B cell (primary cell): ENCODE results near the gene CACTIN. TPM values are rescaled to one million over a fixed set of nuclear protein-coding genes. Genes with fewer than 3 reads are reported as not detected.
A peak's percentile ranks its signal among the peaks of the same experiment; 100 is the strongest.

Source experiments
- ATAC-seq: fragments of 200-7000 bp; cut with Tn5 transposase; one replicate; pipeline ENCODE4 v1.10.0; 2021; ENCODE audit warnings: low read depth, mild to moderate bottlenecking, moderate number of reproducible peaks, moderate library complexity
- CTCF ChIA-PET: fragments of 350-600 bp; sonication (Branson Sonifier 250); formaldehyde crosslinking; loops from one replicate; lab custom pipeline; 2021; ENCODE audit warnings: antibody characterized with exemption, inconsistent platforms; lab: Charles Lee
- POLR2A ChIA-PET: fragments of 350-600 bp; sonication (Branson Sonifier 250); formaldehyde crosslinking; loops from one replicate; lab custom pipeline; 2021; ENCODE audit warnings: antibody characterized with exemption; lab: Charles Lee
- DNase-seq: peaks from one replicate; pipeline ENCODE4 v3.0.0; 2013
- H2AFZ ChIP-seq: 2 replicates; pipeline ENCODE4 v1.6.1; 2012; ENCODE audit warnings: mild to moderate bottlenecking, low read depth, low read length; ENCODE audit not compliant: insufficient read depth, poor library complexity, severe bottlenecking
- H3K27ac ChIP-seq, 2 donors: 1 replicate in 1 of 2; 2 replicates in 1 of 2; pipeline ENCODE4 v1.5.1; 2012 to 2013; ENCODE audit warnings: low read length in 2 of 2, mild to moderate bottlenecking in 2 of 2, moderate library complexity in 1 of 2
- H3K27me3 ChIP-seq, 4 experiments: fragments of 200-600 bp in 1 of 4; sonication (generic) in 1 of 4; replicated peaks in 1 of 4; 1 replicate in 2 of 4; 2 replicates in 2 of 4; pipeline versions ENCODE4 v1.6.1 to v1.7.0; 2013 to 2016; ENCODE audit warnings: low read length in 3 of 4, mild to moderate bottlenecking in 2 of 4, mixed read lengths in 1 of 4, moderate library complexity in 1 of 4; ENCODE audit not compliant: insufficient read depth in 4 of 4, control insufficient read depth in 3 of 4; ENCODE audit errors: control extremely low read depth in 1 of 4
- H3K36me3 ChIP-seq, 2 experiments: replicated peaks in 1 of 2; 1 replicate in 1 of 2; 2 replicates in 1 of 2; pipeline versions ENCODE4 v1.6.1 to v1.7.1; 2013; ENCODE audit warnings: low read length in 1 of 2; ENCODE audit not compliant: insufficient read depth in 2 of 2, control insufficient read depth in 1 of 2; ENCODE audit errors: control extremely low read depth in 1 of 2, extremely low read depth in 1 of 2
- H3K4me1 ChIP-seq, 2 donors: fragments of 200-600 bp in 1 of 2; sonication (generic) in 1 of 2; 1 replicate in 1 of 2; 2 replicates in 1 of 2; pipeline versions ENCODE4 v1.5.1 to v1.6.1; 2013 to 2017; ENCODE audit warnings: low read length in 2 of 2; ENCODE audit not compliant: control insufficient read depth in 2 of 2, insufficient read depth in 2 of 2
- H3K4me2 ChIP-seq: replicated peaks from 2 replicates; pipeline ENCODE3; 2012; ENCODE audit warnings: mild to moderate bottlenecking, low read depth, low read length; ENCODE audit not compliant: poor library complexity, severe bottlenecking
- H3K4me3 ChIP-seq, 5 experiments: fragments of 200-600 bp in 1 of 5; sonication (generic) in 1 of 5; 1 replicate in 3 of 5; 2 replicates in 2 of 5; pipeline versions ENCODE4 v1.5.1 to v1.7.0; 2011 to 2016; ENCODE audit warnings: low read length in 4 of 5, mild to moderate bottlenecking in 4 of 5, low read depth in 2 of 5, control low read depth in 1 of 5, moderate library complexity in 1 of 5; ENCODE audit not compliant: insufficient read depth in 1 of 5; ENCODE audit errors: control extremely low read depth in 1 of 5, extremely low read depth in 1 of 5
- H3K79me2 ChIP-seq: fragments of 200-600 bp; sonication (generic); one replicate; pipeline ENCODE4 v1.6.0; 2016; ENCODE audit warnings: low read length; ENCODE audit not compliant: control insufficient read depth, insufficient read depth
- H3K9ac ChIP-seq: fragments of 200-600 bp; sonication (generic); 2 replicates; pipeline ENCODE4 v1.6.1; 2017; ENCODE audit warnings: mild to moderate bottlenecking, low read length, moderate library complexity
- H3K9me3 ChIP-seq, 3 donors: one replicate each; pipeline versions ENCODE4 v1.6.1 to v1.7.1; 2013; ENCODE audit warnings: low read length in 2 of 3; ENCODE audit not compliant: control insufficient read depth in 2 of 3, insufficient read depth in 1 of 3; ENCODE audit errors: control extremely low read depth in 1 of 3
- H4K20me1 ChIP-seq: 2 replicates; pipeline ENCODE4 v1.6.0; 2012; ENCODE audit warnings: mild to moderate bottlenecking, low read length; ENCODE audit not compliant: insufficient read depth, control insufficient read depth, poor library complexity, severe bottlenecking
- H3K27ac Mint-ChIP-seq: one replicate; pipeline ENCODE4 v1.8.0; 2021; ENCODE audit warnings: mixed read lengths
- H3K27me3 Mint-ChIP-seq: one replicate; pipeline ENCODE4 v1.8.0; 2021; ENCODE audit warnings: mixed read lengths
- H3K4me1 Mint-ChIP-seq: one replicate; pipeline ENCODE4 v1.8.0; 2021; ENCODE audit warnings: mixed read lengths
- H3K4me3 Mint-ChIP-seq: one replicate; pipeline ENCODE4 v1.8.0; 2021; ENCODE audit warnings: mixed read lengths
- H3K9me3 Mint-ChIP-seq: one replicate; pipeline ENCODE4 v1.8.0; 2022; ENCODE audit warnings: mixed read lengths; ENCODE audit not compliant: insufficient read depth
- CTCF ChIP-seq: fragments of 200-600 bp; IDR thresholded peaks from one replicate; pipeline ENCODE4 v1.8.0; 2022; ENCODE audit warnings: antibody characterized with exemption, mild to moderate bottlenecking
- EZH2 ChIP-seq: IDR thresholded peaks from 2 replicates; pipeline ENCODE4 v1.6.1; 2012; ENCODE audit warnings: borderline replicate concordance, low read depth, mild to moderate bottlenecking, moderate library complexity, low read length; ENCODE audit not compliant: insufficient read depth, poor library complexity, severe bottlenecking
- WGBS: methylation state at CpG from one replicate; pipeline ENCODE4 v1.1.5; 2013; ENCODE audit warnings: missing lambda C conversion rate; ENCODE audit not compliant: insufficient coverage; 5-methylcytosine and 5-hydroxymethylcytosine counted together
- intact Hi-C: fragments of 100-400 bp; cut with micrococcal nuclease; formaldehyde crosslinking; loops from one replicate; pipeline ENCODE4 v1.10.0; 2022
- polyA plus RNA-seq: library from polyadenylated mRNA; depleted of rRNA; stranded (reverse); fragments of >200 nt; gene quantifications from 2 replicates; pipeline ENCODE4 v1.2.3, GENCODE V29; 2012
- total RNA-seq, 2 donors: library from RNA; stranded (reverse); fragments of 120-200 nt in 1 of 2; gene quantifications; 1 replicate in 1 of 2; 2 replicates in 1 of 2; pipeline versions ENCODE4 v1.2.3 to v1.2.4, GENCODE V29; 2013 to 2022

Gene CACTIN
- total and polyA plus RNA-seq, 2 donors (not counting 1 experiment from before 2014, with no cell fraction given): 40.6 to 41.8 TPM

GRCh38 chr19:3670796-3671679, 44.4 kb upstream of the CACTIN start:
- peak overlapping the region; percentile 69 for H3K4me2 ChIP-seq
- peak overlapping the region; percentile 28 for H3K9ac ChIP-seq

More at GRCh38 chr19:3670796-3671679, 44.4 kb upstream of the CACTIN start:
- no peak overlapping the region for H3K27ac Mint-ChIP-seq
- Histone ChIP-seq H3K4me1 (peaks cover 21 to 24% of the 10 kb centered on the region in 2 donors), H3K79me2 (peaks cover 54% of the 10 kb centered on the region), H4K20me1 (peaks cover 90% of the 10 kb centered on the region), H3K9me3 (peaks cover 0 to 3% (median 0%) of the 10 kb centered on the region in 3 donors), H2AFZ (no peak overlapping the region), H3K27ac (no peak overlapping the region), H3K36me3 (peaks cover 0 to 4% of the 10 kb centered on the region in 2 experiments), H3K27me3 (peaks cover 0 to 19% (median 5%) of the 10 kb centered on the region in 4 experiments), H3K4me3 (no peak overlapping the region)
- CTCF ChIA-PET: no interaction called here
- 12% methylated on average over 39 of the region's 45 CpGs for WGBS
- POLR2A ChIA-PET: interaction anchor here (1.4 kb wide), 1 partner anchor 18 kb away, joined by 3 read pairs; no protein-coding TSS in a partner anchor
- DNase-seq: no peak
- TF ChIP-seq EZH2: no peak
- TF ChIP-seq CTCF: no peak
- H3K27me3 Mint-ChIP-seq: no peaks in the 10 kb centered on the region
- ATAC-seq: peak; percentile 32
- H3K9me3 Mint-ChIP-seq: no peaks in the 10 kb centered on the region
- peak overlapping the region; percentile 75 for H3K4me3 Mint-ChIP-seq
- peaks cover 40% of the 10 kb centered on the region for H3K4me1 Mint-ChIP-seq
- intact Hi-C loops: loop anchor here (2.0 kb wide), 1 partner anchor 14 kb away; no protein-coding TSS in a partner anchor
